GM19324 (cell line): Measurements from ENCODE around the gene MYO5A.
"Not testable (repeated sequence)": the region's sequence is repeated elsewhere in the genome, so short reads cannot be mapped to it uniquely, and the experiment has no call there.

ENCODE experiments used
- ATAC-seq: cut with Tn5 transposase; IDR thresholded peaks from one replicate; pipeline ENCODE4 v1.9.1; 2021; ENCODE audit warnings: mild to moderate bottlenecking, moderate library complexity; ENCODE audit not compliant: unreplicated experiment, low FRiP score

The MYO5A gene

DNA sequence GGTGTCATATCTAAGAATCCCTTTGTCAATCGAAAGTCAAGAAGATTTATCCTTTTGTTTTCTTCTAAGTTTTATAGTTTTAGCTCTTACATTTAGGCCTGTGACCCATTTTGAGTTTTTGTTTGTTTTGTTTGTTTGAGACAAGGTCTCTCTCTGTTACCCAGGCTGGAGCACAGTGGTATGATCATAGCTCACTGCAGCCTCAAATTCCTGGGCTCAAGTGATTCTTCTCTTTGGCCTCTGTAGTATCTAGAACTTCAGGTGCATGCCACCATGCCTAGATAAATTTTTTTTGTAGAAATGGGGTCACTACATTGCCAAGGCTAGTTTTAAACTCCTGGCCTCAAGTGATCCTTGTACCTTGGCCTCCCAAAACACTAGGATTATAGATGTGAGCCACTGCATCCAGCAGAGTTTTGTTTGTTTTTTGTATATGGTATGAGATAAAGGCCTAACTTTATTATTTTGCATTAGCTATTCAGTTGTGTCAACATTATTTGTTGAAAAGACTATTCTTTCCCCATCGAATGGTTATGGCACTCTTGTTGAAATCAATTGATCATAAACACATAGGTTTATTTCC is 227.3 kb downstream of the MYO5A start:
- no peak for ATAC-seq

DNA sequence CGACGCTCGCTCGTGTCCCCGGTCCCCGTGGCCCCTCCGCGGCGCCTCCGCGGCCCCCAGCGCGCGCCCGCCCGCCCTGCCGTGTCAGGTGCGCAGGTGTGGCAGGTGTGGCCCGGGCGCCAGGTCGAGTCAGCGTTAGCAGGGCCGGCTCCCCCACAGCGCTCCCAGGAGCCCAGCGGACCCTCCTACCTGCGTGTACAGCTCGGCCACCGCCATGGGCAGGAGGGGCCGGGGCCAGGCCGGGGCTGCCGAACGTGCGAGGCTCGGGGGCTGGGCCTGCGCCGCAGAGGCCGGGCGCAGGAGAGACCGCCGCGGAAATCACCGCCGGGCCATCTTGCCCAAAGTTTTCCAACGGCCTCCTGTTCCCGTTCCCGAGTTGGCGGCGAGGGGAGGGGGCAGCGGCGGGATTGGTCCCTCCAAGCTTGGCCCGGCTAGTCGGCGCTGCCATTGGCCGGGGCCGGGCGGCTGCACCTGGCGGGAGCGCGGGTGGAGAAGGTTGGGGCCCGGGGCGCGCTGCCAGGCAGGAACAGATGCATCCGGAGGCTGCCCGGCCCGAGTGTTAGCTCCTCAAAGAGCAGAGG is 233.2 kb downstream of the MYO5A start, which contains the start of gene MYO5C:
TSS of gene MYO5C (minus strand) at position 384 of the 581 bp plus-strand sequence. CDS start at position 216, 168 bp downstream.
- no peak for ATAC-seq

DNA sequence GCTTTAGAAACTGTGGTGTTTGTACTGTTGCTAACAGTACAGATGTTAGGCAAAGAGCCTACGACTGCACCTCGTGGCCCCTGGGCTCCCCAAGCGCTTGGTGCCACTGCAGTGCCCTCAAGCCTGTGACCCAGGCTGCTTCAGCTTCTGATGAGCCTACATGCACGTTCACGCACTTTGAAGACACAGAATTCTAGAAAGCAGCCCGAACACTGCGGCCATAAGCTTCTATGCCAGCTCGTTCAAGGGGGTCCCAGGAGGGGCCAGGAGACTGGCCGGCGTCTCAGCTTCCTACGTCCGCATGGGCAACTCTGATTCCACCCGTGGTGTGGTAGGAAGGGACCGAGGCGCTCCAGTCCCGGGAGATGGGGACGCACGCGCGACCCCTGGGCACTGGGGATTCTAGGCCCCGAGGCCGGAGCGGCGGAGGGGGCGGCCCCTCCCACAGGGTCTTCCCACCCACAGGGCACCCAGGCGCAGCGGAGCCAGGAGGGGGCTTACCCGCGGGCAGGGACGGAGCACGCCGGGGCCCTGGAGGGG is 233.7 kb downstream of the MYO5A start:
- ATAC-seq: no peak

DNA sequence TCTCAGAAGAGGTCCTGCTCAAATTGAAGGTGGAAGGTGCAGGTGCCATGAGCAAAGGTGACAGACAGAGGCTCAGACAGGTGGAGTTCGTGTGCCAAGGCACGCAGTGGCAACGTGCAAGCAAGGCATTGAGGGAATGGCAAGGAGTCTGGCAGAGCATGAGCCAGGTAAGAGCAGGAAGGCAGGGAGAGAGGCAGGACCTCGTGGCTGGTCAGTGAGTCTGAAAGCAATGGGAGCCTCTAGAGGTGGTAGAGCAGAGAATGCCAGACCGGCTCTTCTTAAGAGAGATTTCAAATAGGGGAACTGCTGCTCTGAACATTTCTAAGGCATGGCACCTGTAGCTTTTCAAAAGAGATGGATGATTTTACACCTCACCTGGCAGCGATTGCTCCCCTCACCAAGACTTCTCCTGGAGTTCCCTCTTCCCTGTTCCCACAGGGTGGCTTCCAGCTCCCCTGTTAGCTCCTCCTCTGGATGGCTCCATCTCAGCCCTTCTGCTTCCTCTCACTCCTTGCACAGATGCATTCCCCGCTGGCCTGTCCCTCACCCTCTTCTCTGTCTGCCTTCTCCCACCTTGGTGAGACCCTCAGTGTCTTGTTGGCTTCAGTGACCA is 235.8 kb downstream of the MYO5A start:
- ATAC-seq: no peak

DNA sequence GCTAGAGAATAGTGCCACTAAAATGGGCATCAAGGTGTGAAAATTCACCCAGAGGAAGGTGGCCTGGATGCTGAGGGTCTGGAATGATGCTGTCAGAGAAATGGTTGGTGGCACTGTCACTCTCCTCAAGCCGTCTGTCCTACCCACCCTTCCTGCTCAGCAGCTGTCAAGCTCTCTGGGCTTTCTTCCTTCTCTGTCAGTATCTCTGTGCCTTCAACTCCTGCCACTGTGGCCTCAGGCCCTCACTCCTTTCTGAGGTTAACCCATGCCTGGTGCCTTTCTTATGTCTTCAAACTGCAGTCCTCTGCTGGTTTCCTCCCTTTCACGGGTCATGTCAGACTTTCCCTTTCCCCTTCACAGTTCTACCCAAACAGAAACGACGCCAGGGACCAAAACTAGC is 237.5 kb downstream of the MYO5A start:
- ATAC-seq: no peak

DNA sequence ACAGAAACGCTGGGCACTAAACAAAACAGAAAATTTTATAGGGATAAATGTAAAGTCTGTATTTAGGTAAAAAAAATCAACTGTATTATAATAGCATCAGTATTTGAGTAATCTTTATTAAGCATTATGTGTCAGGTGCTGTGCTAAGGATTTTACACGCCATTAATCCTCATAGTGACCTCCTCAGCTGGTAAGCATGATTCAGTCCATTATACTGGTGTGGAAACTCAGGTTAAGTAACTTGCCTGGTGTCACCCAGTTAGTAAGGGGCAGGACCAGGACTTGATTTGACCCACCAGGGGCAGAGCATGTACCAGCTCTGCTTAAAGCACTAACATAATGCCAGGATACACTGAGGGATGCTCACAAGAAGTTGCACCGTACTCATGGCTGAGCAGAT is 237.9 kb downstream of the MYO5A start:
- no peak for ATAC-seq

DNA sequence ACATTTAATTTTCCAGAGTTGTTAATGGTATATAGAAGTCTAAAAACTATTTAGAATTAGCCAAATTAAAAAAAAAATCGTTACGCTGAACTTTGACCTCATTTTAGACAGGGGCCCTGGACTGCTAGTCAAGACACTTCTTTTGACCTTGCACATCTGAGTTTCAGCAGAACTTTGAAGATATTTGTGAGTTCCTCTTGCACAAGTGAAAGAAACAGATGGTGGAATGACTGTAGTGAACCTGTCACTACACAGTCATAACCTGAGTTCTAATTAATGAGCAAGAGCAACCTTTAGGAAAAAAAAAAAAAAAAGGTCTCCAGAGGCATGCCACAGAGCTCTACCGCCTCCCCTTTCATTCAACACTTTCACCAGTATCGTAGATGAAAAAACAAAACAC is 238.4 kb downstream of the MYO5A start:
- no peak for ATAC-seq

DNA sequence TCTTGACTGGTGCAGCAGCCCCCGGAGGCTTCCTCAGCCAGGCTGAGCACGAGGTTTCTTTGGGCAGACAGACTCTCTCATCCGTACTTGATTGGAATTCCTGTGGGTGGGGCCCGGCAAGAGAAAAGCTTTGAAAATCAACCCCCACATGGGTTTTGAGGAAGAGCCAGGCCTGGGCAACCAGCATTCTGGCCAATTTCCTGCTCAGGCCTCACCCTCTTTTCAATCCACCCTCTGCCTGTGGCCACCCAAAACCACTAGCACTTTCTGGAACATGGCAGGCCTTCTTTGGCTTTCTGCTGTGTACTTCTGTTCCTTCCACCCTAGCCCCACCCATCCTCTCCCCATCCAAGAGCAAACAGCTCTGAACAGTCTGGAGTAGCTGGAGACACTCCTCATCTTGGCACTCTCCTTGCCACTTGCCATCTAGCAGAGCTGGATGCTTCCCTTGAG is 239.0 kb downstream of the MYO5A start:
- no peak for ATAC-seq

DNA sequence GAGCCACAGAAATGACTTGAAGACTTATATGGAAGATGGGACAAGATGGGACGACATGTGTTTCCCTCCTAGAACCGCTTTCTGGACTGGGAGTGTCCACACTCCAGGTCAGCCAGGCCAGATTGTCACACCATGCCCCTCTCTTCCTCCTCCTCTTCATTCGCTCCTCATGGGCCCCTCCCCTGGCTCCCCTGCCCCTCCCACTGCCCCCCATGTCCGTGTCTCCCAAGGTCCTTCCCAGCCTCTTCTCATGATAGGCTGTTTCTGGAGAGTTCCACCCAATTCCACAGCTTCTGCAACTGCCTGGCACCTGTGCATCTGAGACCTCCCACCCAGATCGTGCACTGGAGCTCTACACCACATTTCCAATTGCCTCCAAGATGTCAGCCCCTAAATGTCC is 239.7 kb downstream of the MYO5A start:
- no peak for ATAC-seq

DNA sequence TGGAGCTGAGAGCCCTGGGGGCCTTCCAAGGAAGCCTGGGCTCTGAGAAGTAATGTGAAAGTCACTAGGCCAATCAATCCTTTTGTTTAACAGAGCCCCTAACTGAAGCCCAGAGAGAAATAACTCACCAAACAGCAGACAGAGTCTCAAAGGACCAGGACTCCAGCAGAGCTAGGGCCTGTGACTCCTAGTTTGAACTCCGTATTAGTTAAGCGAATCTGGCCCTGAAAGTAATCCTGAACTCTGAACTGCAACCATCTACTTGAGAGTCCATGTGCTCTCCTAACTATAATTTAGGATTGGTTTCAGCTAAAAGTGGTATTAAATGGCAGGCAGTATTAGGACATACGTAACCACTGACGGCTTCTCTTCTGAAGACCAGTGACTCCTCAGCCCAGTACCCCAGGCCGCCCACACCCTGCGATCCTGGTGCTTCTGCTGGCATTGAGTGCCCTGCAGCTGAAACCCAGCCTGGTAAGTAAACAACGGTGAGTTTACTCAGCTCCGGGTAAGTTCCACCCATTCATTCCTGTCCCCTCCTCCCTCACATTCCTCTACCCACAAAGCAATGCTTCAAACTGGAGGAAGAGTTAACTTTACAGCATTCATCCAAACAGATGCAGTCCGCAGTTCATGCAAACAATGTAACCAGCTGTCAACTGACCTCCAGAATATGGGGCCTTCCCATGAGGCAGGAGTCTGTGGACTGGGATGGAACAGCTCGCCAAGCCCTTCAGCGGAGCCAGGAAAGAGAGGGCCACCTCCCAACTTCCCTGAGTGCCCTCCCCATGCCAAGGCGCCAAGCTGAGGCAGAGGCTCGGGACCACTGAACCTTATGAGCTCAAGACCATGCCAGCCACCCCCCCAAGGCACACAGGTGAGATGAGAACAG is 240.4 kb downstream of the MYO5A start:
- ATAC-seq: no peak

DNA sequence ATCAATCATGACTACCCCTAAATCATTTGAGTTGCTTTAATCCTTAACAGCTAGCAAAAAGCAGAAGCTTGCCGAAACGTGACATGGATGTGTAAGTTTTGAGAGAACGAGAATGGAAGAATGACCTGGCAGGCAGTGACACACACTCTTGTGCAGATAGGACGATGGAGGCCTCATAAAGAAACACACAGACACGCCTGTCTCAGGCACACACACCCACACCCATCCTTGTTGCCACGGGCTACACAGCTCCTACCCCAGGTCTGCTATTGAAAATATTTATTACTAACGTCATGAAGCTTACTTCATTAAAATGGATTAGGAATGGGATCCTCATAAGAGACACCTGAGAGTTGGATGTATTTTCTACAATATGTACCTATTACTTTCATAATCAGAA is 241.6 kb downstream of the MYO5A start:
- no peak for ATAC-seq

DNA sequence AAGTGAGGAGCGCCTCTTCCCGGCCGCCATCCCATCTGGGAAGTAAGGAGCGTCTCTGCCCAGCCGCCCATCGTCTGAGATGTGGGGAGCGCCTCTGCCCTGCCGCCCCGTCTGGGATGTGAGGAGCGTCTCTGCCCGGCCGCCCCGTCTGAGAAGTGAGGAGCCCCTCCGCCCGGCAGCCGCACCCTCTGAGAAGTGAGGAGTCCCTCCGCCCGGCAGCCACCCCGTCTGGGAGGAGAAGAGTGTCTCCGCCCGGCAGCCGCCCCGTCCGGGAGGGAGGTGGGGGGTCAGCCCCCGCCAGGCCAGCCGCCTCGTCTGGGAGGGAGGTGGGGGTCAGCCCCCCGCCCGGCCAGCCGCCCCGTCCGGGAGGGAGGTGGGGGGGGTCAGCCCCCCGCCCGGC is 242.7 kb downstream of the MYO5A start:
- ATAC-seq: not testable (repeated sequence)

DNA sequence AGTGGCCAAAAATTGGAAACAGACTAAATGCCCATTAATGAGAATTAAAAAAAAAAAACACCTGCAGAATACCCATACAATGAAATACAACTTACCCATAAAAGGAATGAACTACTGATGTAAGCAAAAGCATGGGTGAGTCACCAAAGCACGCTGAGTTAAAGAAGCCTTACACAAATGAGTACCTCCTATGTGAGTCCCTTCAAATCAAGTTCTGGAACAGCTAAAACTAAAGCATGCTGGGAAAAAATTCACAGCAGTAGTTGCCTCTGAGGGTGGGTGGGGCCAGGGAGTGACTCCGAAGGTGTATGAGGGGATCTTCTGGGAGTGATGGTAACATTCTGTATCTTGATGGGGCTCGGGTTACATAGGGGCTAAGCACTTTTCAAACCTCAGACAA is 244.5 kb downstream of the MYO5A start:
- ATAC-seq: no peak

DNA sequence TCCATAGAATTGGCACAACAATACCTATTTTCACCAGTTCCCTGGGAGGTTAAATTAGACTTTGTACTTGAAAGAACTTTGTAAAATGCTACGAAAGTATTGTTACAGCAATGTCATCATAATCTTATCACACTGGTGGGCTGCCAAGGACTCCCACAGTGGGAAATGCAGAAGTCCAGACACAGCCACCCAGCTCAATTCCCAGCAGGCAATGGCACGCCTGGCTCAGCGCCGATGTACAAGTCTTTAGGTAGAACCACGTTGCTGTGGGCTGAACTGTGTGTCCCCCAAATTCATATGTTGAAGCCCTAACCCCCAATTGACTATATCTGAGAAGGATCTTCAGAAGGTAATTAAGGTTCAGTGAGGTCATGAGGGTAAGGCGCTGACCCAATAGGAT is 245.4 kb downstream of the MYO5A start:
- ATAC-seq: no peak

DNA sequence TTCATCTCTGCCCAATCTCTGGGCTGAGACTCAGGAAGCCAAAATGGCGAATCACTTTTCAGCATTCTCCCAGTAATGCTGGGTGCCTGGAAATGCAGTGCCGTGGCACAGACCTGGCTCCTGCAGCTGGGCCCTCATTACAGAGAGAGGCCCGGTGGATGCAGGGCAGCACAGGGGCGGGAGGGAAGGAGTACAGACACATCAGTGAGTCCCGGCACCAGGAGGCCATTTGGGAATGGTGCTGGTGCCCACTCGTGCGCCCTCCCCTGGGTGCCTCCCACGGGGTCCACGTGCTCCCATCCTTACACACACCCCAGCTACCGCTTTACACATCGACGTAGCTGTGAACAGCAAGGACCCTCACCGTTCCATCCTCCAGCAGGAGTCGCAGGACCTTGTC is 246.3 kb downstream of the MYO5A start:
- ATAC-seq: no peak

DNA sequence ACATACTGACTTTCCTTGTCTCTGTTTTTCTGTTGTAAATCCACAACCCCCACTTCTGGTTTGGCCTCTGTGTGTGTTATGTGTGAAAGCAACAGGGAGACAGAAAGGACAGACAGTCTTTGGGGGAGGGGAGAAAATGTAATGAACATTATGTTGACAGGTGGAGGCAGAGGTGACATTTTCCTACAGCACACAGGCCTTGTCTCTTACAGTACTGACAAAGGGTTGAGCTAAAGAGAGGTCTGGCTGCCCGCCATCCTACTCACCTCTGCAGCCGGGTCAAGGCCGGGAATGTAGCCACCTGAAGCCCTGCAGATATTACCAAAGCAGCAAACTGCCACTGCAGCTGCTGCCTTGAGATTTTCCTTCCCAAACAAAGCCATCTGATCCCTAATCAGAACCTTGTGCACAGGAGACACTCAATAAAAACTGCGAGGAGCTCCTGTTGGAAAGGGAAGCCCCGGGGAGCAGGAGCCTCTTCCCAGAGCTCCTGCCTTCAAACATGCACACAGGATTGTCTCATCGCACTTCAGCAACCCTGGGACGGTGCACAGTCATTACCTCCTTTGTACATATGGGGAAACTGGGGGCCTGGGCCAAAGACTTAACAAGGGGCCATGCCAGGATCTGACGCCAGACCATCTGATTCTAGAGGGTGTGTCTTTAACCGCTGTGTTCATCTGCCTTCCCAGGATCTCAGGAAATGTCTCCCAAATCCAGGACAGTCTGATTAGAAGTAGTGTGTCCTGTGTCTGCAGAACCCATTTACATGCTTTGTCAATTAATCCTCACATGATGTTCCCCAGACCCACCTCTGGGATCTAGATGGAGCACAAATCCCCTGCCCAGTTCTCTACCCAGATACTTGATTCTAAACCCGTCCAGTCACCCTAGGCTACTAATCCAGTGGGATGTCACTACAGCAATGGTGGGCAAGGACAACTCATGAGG is 247.3 kb downstream of the MYO5A start:
- no peak for ATAC-seq

DNA sequence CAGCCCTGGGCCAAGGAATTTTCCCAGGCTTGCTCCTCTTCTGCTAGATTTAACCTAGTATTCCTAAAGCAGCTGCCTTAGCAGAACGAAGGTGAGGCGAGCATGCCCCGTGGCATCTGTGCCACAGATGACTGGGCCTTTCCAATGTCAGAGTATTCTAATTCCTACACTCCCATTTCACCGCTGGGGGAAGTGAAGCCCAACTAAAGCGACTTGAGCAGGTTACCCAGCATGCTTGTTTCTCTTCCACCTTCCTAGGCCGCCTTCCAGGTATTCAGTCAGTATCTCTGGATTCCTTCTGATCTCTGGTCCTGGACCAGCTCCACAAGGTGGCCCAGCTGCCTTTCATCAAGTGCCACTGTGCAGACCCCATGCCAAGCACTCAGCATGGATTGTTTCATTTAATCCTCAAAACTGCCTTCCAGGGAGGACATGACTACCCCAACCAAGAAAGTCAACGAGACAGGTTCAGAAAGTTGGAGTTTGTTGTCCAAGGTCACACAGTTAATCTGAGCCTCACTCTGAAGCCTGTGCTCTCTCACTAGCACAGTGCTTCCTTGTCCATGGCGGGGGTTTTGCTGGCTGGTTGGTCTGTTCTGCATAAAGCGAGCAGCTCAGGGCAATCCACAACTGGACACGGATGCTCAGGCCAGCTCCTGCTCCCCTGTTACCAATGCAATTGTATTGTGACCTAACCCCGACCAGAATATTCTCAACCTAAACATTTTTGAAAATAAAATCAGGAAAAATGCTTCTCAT is 248.2 kb downstream of the MYO5A start:
- no peak for ATAC-seq

DNA sequence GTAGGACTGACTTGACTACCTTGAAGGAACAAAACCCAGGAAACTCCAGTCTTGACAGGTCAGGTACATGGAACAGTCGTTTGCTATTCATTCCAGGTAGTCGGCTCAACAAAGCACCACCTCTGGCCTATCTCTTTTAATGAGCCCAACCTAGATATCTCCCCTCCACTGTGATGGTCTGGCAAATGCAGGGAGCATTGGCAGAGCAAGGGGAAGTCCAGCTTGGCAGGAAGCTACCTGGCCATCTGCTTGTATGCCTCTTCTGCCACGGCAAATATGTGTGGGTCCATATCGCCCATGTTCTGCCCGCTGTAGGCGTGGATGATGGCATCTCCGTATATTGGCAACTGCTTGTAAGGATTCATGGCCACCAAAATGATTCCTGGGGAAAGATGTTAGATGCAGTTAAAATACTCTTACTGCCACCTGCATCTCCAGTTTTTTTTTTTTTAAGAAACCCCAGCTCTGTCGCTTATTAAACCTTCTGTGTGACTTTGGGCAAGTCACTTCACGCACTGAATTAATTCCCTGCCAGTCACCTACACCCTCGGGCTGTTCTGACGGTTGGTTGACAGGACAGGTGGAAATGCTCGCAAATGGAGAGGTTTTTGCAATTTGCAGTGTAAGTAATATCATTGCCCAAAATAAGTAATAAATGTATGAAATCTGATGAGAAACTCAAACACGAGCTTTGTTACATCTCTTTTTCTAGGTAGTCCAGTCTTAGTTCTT is 249.9 kb downstream of the MYO5A start:
- no peak for ATAC-seq
